GM18505 (cell line): ENCODE measurements around the gene S100A9.
"Not testable (repeated sequence)": the region's sequence is repeated elsewhere in the genome, so short reads cannot be mapped to it uniquely, and the experiment has no call there.

Source experiments
- ATAC-seq: cut with Tn5 transposase; IDR thresholded peaks from one replicate; pipeline ENCODE4 v1.9.1; 2021; ENCODE audit not compliant: unreplicated experiment
- POLR2A ChIP-seq: IDR thresholded peaks from 4 replicates; pipeline ENCODE4 v1.6.1; 2011; ENCODE audit warnings: borderline replicate concordance; ENCODE audit not compliant: insufficient read depth, insufficient read length; ENCODE audit errors: extremely low read depth

Gene S100A9

DNA sequence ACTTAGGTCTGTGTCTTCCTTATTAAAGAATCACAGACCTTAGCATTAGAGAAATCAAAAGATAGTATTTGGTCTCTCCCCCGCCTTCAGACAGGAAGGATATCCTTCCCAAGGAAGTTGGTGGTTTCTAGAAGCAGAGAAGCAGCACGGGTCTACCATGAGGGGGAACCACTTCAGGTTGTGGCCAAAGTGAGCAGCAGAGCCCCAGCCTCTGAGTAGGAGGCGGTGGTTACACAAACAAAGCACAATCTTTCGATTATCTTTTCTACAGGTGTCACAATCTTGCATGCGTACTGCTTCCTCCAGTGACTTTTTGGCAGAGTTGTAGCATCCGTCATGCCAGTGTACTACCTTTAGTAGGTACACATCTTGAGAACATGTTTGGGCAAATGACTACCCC is 17.9 kb upstream of the S100A9 start:
- TF ChIP-seq POLR2A = no peak
- ATAC-seq = no peak

DNA sequence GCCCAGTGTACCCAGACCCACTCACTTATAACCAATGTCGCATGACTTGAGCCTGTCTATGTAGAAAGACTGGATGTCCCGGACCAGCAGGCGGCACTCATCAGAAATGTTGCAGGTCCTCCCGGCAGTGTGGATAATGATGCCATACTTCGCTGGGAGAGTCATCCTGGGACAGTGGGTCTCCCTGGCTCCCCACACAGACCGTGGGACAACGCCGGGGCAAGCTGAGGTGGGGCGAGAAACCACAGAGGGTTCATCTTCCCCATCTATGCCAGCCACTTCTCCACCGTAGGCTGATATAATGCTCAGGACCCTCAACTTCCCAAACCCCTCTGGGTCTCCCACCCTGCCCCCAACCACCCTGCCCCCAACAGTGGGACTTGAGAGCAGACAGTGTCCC is 17.3 kb upstream of the S100A9 start:
- ATAC-seq = no peak
- no peak for TF ChIP-seq POLR2A

DNA sequence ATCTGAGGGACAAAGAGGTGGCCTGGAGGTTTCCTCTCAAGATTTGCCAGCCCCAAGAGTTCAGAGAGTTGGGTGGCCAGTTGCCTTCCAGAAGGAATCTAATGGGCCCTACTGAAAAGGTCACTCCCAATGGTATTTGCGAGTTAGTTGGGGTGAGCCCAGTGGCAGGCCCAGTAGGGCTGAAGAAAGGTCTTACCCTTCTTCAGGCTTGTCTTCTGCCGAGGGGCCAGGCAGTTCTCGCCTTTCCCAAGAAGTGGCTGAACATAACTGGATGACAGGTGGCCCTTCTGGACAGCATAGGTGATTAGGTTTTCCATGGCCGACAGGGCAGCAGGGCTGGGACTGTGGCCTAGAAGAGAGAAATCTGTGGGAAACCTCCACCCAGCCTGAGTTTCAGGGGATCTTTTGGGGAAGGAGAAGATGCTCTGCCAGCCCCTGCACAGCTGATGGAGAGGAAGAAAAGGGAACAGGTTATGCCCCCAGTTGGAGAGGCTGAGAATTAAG is 16.2 kb upstream of the S100A9 start:
- no peak for TF ChIP-seq POLR2A
- no peak for ATAC-seq

DNA sequence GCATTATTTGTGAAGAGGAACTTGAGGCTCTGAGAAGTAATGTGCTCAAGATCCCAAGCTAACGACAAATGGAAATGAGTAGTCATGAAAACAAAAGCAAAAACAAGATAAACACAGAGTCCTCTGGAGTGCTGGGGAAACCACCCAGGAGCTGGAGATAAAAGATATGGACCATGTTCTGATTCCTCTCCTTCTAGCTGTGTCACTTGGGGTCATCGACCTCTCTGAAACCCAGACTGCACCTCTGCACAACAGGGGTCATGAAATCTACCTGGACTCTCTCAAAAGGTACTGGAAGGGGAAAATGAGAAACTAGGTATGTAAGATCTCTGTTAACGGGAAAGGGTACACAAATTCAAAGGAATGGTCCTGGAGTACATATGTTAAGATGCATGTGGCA is 15.5 kb upstream of the S100A9 start:
- TF ChIP-seq POLR2A = no peak
- no peak for ATAC-seq

DNA sequence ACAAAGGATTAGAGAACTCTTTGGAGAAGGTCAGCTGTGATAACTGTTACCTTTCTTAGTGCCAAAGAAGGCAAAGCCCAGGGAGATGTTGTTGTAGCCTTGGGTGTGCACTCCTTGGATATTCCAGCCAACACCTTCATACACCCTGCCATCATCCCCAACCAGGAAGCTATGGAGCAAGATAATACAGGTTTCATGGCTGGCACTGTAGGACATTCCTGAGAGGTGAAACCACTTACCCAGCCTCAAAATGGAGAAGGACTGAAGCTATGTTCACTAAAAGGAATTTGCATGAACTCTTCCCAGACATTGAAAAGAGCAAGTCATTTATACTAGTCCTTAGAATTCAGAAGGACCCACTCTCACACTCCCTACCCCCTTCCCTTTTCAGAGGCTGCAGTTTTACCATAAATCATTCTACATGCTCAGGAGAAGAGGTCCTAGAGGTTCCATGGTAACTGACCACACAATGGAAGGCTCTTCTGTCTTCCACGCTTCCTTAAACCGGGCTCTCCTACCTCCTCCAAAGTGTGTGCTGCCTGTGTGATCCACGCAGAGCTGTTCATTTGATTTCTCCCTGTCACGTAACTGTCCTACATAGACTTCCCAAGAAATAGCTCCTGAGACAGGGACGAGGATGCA is 14.5 kb upstream of the S100A9 start:
- no peak for ATAC-seq
- no peak for TF ChIP-seq POLR2A

DNA sequence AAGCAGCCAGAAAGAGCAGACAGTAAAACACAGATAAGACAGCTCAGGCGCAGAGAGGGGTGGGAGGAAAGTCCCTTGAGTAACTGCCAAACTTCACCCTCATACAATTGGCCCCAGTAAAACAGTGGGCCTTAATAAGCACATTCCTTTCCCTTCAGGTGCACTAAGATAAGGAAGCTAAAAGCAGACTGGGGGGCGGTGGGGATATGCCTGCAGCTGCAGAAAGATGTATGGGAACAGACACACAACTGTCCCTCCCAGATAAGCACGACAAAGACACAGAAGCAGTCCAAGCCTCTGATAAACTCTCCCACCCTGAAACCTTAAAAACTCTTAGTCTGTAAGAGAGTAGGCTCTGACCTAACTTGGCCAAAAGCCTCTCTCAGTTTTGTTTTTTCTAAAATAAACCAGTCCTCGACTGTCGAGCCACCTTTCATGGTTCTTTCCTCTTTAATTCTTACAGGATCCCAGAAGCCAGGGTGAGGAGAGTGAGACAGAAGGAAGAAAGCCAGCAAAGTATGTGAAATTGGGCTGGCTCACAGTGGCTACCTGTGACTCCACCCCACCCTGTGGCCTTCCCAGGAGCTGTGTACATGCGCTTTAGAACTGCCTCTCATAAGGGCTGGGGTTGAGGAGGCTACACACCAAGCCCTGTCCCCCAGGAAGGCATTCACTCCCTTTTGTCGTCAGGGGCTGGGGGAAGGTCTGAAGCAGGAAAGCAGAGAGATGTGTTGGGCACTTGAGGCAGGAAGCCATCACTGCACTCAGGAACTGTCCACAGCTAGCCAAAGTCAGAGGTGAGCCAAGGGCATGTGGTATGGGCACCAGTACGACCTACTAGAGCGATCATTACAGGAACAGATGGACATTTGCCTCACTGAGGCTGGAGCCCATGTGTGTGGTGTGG is 13.6 kb upstream of the S100A9 start:
- no peak for ATAC-seq

DNA sequence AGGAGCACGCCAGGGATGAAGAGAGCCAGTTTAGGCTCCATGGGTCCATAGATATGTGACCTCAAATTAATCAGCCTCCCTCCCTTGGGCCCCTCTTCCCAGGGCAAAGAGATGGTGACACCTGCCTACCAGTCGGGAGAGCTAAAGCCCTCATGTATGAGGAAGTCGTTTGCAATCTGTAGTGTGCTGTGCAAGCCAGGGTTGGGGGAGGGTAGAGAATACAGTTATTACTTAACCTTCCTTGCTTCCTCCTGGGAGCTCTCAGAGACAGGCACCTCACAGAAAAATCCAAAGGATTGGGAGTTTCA is 13.0 kb upstream of the S100A9 start:
- ATAC-seq = no peak
- no peak for TF ChIP-seq POLR2A

More for the DNA sequence above, 13.6 kb upstream of the S100A9 start:
- TF ChIP-seq POLR2A = no peak

DNA sequence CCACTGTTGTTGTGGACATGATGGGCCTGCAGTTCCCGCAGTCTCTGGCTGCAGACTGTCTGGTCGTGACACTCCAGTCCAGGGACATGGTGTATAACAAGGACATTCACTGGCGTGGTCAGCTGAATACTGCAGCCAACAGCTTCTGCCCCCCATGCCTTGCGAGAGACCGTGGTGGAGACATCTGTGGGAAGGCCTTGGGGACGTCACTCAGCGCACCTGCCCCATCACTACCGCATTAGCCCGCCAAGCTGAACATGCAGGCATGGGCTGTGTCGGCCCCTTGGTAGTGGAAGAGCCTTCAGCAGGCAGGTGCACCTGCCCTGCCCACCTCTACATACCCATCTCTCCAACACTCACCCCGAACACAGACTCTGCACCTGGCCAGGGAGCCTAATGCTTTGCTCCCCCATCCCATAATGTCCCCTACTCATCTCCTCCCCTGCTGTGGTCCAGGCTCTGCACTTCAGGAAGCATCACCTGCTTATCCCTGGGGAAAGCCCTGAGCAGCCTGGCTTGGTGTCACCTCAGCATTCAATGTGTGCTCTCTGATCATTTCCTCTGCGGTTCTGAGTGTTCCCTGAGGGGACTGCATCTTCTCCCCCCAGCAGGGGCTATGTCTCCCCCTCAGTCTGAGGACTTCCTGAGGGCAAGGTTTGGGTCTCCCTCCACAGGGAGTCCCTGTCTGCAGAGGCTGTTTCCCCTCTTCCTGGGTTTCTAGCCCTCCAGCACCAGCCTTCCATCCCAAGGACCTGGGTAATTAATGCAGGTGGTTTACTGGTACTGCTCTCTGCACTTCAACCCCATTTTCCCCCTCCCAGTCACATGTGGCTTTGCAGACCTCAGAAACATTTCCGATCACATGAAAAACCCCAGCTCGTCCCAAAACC is 12.2 kb upstream of the S100A9 start:
- ATAC-seq = no peak
- no peak for TF ChIP-seq POLR2A

DNA sequence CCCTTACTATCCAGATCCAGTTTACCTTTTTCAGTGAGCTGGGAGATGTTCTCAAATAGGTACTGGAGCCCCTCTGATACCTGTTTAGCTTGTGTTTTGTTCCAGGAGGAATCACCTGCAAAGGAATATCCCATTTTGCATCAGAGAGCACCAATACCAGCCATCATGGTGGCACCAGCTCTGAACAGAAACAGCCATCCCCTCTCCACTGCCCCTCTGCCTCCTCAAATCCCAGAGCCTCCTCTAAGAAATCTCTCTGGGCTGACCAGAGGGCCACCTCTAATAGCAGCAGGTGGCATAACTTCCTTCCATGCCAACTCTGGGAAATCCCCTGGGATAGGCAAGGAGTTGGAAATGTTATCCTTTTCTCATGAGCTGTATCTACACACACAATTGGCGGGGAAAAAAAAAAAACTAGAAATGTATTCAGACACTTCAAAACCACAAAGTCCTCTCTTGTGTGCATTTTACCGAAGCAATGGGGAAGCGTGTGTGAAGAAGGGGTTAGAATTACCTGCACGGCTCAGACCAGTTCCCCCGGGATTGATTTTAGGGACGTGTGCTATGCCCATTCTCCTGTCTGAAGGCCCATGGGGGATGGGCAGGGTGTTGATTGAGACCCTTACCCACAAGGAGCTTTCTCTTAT is 11.5 kb upstream of the S100A9 start:
- no peak for TF ChIP-seq POLR2A
- no peak for ATAC-seq

DNA sequence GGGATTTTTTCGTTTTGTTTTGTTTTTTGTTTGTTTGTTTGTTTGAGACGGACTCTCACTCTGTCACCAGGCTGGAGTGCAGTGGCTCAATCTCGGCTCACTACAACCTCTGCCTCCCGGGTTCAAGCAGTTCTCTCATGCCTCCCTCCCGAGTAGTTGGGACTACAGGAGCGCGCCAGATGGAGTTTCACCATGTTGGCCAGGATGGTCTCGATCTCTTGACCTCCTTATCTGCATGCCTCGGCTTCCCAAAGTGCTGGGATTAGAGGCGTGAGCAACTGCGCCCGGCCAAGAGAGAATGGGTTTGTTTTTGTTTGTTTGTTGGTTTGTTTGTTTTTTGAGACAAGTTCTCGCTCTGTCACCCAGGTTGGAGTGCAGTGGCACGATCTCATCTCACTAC is 10.6 kb upstream of the S100A9 start:
- not testable (repeated sequence) for ATAC-seq

DNA sequence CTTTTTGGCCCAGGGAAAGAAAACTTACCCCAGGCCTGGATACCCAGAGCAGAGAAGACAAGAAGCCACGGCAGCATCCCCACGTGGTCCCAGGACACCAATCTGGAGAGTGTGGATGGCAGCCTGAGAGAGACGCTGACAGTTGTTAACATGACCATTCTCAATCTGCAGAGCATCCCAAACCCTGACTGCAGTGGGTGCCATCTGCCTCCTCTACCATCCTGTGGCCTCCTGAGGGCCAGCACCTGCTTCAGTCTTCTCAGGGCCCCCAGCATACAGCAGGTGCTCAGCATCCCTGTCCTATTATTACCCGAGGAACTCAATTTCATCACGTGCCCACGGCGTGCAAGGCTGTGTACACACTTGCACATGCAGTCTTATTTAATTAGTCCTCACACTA is 9.8 kb upstream of the S100A9 start:
- ATAC-seq = no peak
- no peak for TF ChIP-seq POLR2A

DNA sequence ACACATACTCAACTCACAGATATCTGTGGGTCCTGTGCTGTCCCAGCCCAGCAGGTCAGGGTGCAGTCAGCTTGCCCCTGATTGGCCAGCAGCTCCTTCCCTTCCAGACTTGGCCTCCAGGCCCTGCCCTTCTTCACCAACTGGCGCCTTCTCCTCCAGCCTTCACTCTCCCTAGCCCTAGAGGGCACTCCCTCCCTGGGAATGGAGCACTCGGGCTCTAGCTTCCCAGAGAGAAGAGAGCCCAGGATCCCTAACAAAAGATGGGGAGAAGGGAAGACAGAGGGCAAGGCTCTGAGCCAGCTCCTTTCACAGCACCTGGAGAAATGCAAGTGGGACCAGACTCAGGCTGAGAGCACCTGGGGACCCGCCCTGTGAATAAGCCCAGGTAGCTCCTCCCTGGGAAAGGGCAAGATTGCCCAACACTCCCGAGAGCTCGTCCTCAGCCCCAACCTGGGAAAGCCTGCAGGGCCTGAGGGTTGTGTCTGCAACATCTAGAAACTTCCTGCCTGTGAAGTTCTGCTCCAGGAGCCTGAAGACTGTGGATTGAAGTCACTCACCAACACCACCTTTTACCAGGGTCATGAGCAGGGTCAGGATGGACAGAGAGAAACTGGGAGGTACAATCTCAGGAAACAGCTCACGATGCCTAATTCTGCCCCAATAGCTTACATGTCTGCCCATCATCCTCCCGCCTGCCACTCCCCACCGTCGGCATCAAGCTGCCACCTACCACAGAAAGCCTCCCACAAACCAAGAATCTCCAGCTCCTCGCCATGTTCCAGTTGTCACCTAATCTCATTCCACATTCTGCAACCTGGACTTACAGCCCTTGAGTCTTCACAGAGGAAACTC is 8.9 kb upstream of the S100A9 start, which contains the start of gene PGLYRP4:
Gene PGLYRP4 (minus strand): TSS at position 331 of the 852 bp plus-strand sequence. CDS start 909 bp downstream, outside the sequence.
- ATAC-seq = no peak
- TF ChIP-seq POLR2A = no peak
